GM23248 (cell line): ENCODE data around the gene HAS3. TPM values are rescaled to one million over a fixed set of nuclear protein-coding genes. Genes with fewer than 3 reads are reported as not detected.
A peak's percentile ranks its signal among the peaks of the same experiment; 100 is the strongest.
"Not testable (repeated sequence)": the region's sequence is repeated elsewhere in the genome, so short reads cannot be mapped to it uniquely, and the experiment has no call there.

ENCODE experiments used
- DNase-seq: peaks from one replicate; pipeline ENCODE4 v3.0.0-alpha.2; 2015
- H2AFZ ChIP-seq: fragments of 200-600 bp; sonication (generic); 2 replicates; pipeline ENCODE4 v1.6.1; 2016; ENCODE audit warnings: antibody characterized with exemption
- H3F3A ChIP-seq: fragments of 200-600 bp; sonication (generic); 2 replicates; pipeline ENCODE4 v1.6.1; 2016; ENCODE audit warnings: mild to moderate bottlenecking, antibody characterized with exemption, mixed run types; ENCODE audit not compliant: insufficient read depth
- H3K27ac ChIP-seq: fragments of 200-600 bp; sonication (generic); 2 replicates; pipeline ENCODE4 v1.5.1; 2016; ENCODE audit warnings: mild to moderate bottlenecking
- H3K27me3 ChIP-seq: fragments of 200-600 bp; sonication (generic); replicated peaks from 2 replicates; pipeline ENCODE4 v1.6.1; 2016; ENCODE audit warnings: mild to moderate bottlenecking; ENCODE audit not compliant: insufficient read depth
- H3K36me3 ChIP-seq: fragments of 200-600 bp; sonication (generic); 2 replicates; pipeline ENCODE4 v1.6.1; 2016; ENCODE audit warnings: low read depth, mild to moderate bottlenecking
- H3K4me1 ChIP-seq: fragments of 200-600 bp; sonication (generic); 2 replicates; pipeline ENCODE4 v1.6.1; 2016; ENCODE audit warnings: mild to moderate bottlenecking; ENCODE audit not compliant: insufficient read depth
- H3K4me2 ChIP-seq: fragments of 200-600 bp; sonication (generic); one replicate; pipeline ENCODE4 v1.6.1; 2016; ENCODE audit warnings: mild to moderate bottlenecking; ENCODE audit not compliant: unreplicated experiment
- H3K4me3 ChIP-seq: fragments of 200-600 bp; sonication (generic); 2 replicates; pipeline ENCODE4 v1.5.1; 2016; ENCODE audit warnings: mild to moderate bottlenecking
- H3K79me2 ChIP-seq: fragments of 200-600 bp; sonication (generic); 2 replicates; pipeline ENCODE4 v1.6.1; 2016; ENCODE audit warnings: mild to moderate bottlenecking; ENCODE audit not compliant: insufficient read depth
- H3K9ac ChIP-seq: fragments of 200-600 bp; sonication (generic); 2 replicates; pipeline ENCODE4 v1.6.1; 2016; ENCODE audit warnings: mild to moderate bottlenecking
- H3K9me2 ChIP-seq: fragments of 200-600 bp; sonication (generic); 2 replicates; pipeline ENCODE4 v1.6.1; 2016; ENCODE audit warnings: mixed run types, mild to moderate bottlenecking, moderate library complexity; ENCODE audit not compliant: insufficient read depth
- H3K9me3 ChIP-seq: fragments of 200-600 bp; sonication (generic); one replicate; pipeline ENCODE4 v1.6.1; 2017; ENCODE audit warnings: low read depth
- H4K20me1 ChIP-seq: fragments of 200-600 bp; sonication (generic); 2 replicates; pipeline ENCODE4 v1.6.0; 2016; ENCODE audit not compliant: insufficient read depth
- EZH2 ChIP-seq: fragments of 200-600 bp; sonication (generic); IDR thresholded peaks from 2 replicates; pipeline ENCODE4 v1.6.1; 2018; ENCODE audit warnings: antibody characterized with exemption, mild to moderate bottlenecking; ENCODE audit not compliant: insufficient read depth, poor library complexity, severe bottlenecking
- EZH2phosphoT487 ChIP-seq: fragments of 200-600 bp; sonication (generic); IDR thresholded peaks from 2 replicates; pipeline ENCODE4 v1.6.1; 2018; ENCODE audit warnings: antibody characterized with exemption, moderate library complexity, mild to moderate bottlenecking, low read depth; ENCODE audit not compliant: insufficient read depth
- WGBS, 2 experiments: methylation state at CpG; one replicate each; pipeline ENCODE4 v1.1.6; 2015 to 2017; ENCODE audit warnings: low lambda C conversion rate in 2 of 2, low coverage in 1 of 2; ENCODE audit errors: missing lambda C conversion rate in 2 of 2; 5-methylcytosine and 5-hydroxymethylcytosine counted together
- in situ Hi-C: fragments of 300-500 bp; cut with MboI; formaldehyde crosslinking; loops from 2 replicates; pipeline ENCODE4 v1.15.0; 2020
- polyA plus RNA-seq: library from polyadenylated mRNA; unstranded; fragments of >200 nt; fragmentation: Nextera tagmentation; extraction: Ambion mirVana; gene quantifications from 2 replicates; pipeline ENCODE4 v1.2.1, GENCODE V29; 2016
- total RNA-seq: library from RNA; depleted of rRNA; stranded (reverse); fragments of >200 nt; shearing (Covaris generic); gene quantifications from 2 replicates; pipeline ENCODE4 v1.2.3, GENCODE V29; 2014

The HAS3 gene
- total and polyA plus RNA-seq, 2 experiments from 2014 or later, result 0.43 TPM; not detected in 1

DNA sequence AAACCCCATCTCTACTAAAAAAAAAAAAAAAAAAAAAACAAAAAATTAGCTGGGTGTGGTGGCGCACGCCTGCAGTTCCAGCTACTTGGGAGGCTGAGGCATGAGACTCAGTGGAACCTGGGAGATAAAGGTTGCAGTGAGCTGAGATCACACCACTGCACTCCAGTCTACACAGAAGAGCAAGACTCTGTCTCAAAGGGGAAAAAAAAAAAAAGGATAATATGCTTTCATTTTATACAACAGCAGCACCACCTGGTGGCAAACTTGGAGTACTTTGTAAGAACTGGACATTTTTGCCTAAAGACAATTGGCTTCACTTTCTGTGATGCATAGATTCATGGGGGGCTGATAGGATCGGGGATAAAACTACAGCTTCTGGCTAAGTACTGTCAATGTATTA is 18.5 kb downstream of the HAS3 start:
- no peak overlapping the region for H2AFZ ChIP-seq
- no peaks in the 10 kb centered on the region; the same call in 1 of the 2 replicates for H3K36me3 ChIP-seq
- H3K9ac ChIP-seq, result no peak overlapping the region
- no peaks in the 10 kb centered on the region for H3K9me2 ChIP-seq
- peaks cover 79% of the 10 kb centered on the region for H3K79me2 ChIP-seq
- H3F3A ChIP-seq, result peaks cover 23% of the 10 kb centered on the region; the same call in 1 of the 2 replicates
- DNase-seq, result peak; percentile 81
- in situ Hi-C loops, result loop anchor here (5.0 to 25.0 kb wide), 2 partner anchors 222 to 412 kb away; no protein-coding TSS in a partner anchor
- no peaks in the 10 kb centered on the region for H3K9me3 ChIP-seq
- no peak overlapping the region for H3K4me3 ChIP-seq
- H3K27ac ChIP-seq, result no peak overlapping the region
- 80 to 81% methylated on average over 3 of the region's 3 CpGs for WGBS, 2 experiments
- TF ChIP-seq EZH2 (no peak), EZH2phosphoT487 (no peak)
- peaks cover 6% of the 10 kb centered on the region; the same call in 1 of the 2 replicates for H4K20me1 ChIP-seq
- H3K27me3 ChIP-seq, result no peaks in the 10 kb centered on the region
- no peaks in the 10 kb centered on the region for H3K4me1 ChIP-seq
- no peak overlapping the region for H3K4me2 ChIP-seq

DNA sequence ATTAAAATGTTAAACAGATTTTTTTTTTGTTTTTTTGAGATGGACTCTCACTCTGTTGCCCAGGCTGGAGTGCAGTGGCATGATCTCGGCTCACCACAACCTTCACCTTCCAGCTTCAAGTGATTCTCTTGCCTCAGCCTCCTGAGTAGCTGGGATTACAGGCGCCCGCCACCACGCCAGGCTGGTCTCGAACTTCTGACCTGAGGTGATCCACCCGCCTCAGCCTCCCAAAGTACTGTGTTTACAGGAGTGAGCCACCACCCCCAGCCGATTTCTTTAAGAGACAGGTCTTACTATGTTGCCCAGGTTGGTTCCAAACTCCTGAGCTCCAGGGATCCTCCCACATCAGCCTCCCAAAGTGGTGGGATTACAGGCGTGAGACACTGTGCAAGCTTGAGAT is 19.0 kb downstream of the HAS3 start:
- H3K4me1 ChIP-seq, DNase-seq, H3K27ac ChIP-seq, H3K4me2 ChIP-seq, H3K9me2 ChIP-seq, H3K4me3 ChIP-seq, H3K9ac ChIP-seq, H3K9me3 ChIP-seq, H4K20me1 ChIP-seq, H2AFZ ChIP-seq, H3K36me3 ChIP-seq, H3K27me3 ChIP-seq: not testable (repeated sequence)
- whole genome bisulfite sequencing, 2 experiments, result 97 to 99% methylated on average over 8 of the region's 8 CpGs
- Histone ChIP-seq H3K79me2 (peaks cover 84% of the 10 kb centered on the region), H3F3A (peaks cover 23% of the 10 kb centered on the region; the same call in 1 of the 2 replicates)
- in situ Hi-C loops, result loop anchor here (5.0 to 25.0 kb wide), 2 partner anchors 222 to 412 kb away; no protein-coding TSS in a partner anchor

DNA sequence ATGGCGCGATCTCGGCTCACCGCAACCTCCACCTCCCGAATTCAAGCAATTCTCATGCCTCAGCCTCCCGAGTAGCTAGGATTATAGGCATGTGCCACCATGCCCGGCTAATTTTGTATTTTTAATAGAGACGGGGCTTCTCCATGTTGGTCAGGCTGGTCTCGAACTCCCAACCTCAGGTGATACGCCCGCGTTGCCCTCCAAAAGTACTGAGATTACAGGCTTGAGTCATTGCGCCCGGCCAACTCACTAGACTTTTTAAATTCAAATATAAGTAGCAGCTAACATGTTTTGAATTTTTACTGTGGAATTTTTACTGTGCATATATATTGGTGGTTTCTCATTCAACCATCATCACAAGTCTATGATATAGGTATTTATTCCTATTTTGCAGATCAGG is 19.5 kb downstream of the HAS3 start:
- H3K36me3 ChIP-seq, H3K4me1 ChIP-seq, H3K4me2 ChIP-seq, H4K20me1 ChIP-seq, H3K27ac ChIP-seq, H3K4me3 ChIP-seq, H3K9me3 ChIP-seq, DNase-seq, H3K9ac ChIP-seq, H2AFZ ChIP-seq, H3K9me2 ChIP-seq, H3K27me3 ChIP-seq: not testable (repeated sequence)
- peaks cover 90% of the 10 kb centered on the region for H3K79me2 ChIP-seq
- in situ Hi-C loops, result loop anchor here (5.0 to 25.0 kb wide), 2 partner anchors 223 to 413 kb away; no protein-coding TSS in a partner anchor
- 95% methylated on average over 14 of the region's 14 CpGs for WGBS, 2 experiments
- peaks cover 23% of the 10 kb centered on the region; the same call in 1 of the 2 replicates for H3F3A ChIP-seq

DNA sequence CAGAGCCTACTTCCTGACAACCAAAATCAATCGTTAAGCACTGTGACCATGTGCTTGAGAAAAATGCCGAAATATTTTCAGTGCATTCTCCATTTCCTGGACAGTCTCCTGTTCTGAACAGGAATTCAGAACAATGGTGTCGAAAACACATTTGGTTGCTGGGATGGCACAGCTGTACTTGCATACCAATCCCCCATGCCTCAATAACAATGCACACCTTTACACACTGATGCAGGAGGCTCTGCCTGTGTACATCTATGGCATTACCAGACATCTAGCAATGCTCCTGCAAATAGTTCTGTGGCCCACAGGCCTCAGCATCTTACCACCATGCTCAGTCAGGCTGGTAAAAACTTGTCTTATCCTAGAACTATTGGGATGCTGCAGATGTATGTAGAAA is 20.8 kb downstream of the HAS3 start:
- no peaks in the 10 kb centered on the region for H3K9me3 ChIP-seq
- peaks cover 7% of the 10 kb centered on the region; the same call in 1 of the 2 replicates for H3K4me1 ChIP-seq
- no peaks in the 10 kb centered on the region for H3K27me3 ChIP-seq
- in situ Hi-C loops, result no loop called here
- no peak overlapping the region for H3K4me3 ChIP-seq
- no peak overlapping the region for H3K4me2 ChIP-seq
- H3K36me3 ChIP-seq, result no peaks in the 10 kb centered on the region
- no peak overlapping the region for H2AFZ ChIP-seq
- no peak for DNase-seq
- H4K20me1 ChIP-seq, result peaks cover 6% of the 10 kb centered on the region; the same call in 1 of the 2 replicates
- TF ChIP-seq EZH2 (no peak), EZH2phosphoT487 (no peak)
- H3F3A ChIP-seq, result peaks cover 35% of the 10 kb centered on the region
- no peak overlapping the region for H3K27ac ChIP-seq
- no peaks in the 10 kb centered on the region for H3K9me2 ChIP-seq
- H3K79me2 ChIP-seq, result peaks cover 96% of the 10 kb centered on the region
- no peak overlapping the region for H3K9ac ChIP-seq
- WGBS, 2 experiments, result 72 to 77% methylated on average over 3 of the region's 3 CpGs

DNA sequence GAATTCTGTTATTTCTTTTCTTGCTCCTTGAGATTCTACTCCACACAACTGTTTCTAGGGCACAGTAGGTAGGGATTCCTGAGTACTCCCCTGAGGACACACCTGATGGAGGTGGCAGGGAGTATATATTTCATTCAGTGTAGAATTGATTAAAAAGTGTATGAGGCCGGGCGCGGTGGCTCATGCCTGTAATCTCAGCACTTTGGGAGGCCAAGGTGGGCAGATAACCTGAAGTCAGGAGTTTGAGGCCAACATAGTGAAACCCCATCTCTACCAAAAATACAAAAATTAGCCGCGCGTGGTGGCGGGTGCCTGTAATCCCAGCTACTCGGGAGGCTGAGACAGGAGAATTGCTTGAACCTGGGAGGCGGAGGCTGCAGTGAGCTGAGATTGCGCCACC is 21.3 kb downstream of the HAS3 start:
- H3K9me2 ChIP-seq, H3K36me3 ChIP-seq, H3K4me3 ChIP-seq, H4K20me1 ChIP-seq, H3K4me1 ChIP-seq, H2AFZ ChIP-seq, H3K27me3 ChIP-seq, in situ Hi-C loops, H3K9me3 ChIP-seq, H3K4me2 ChIP-seq, DNase-seq, H3K27ac ChIP-seq, H3K9ac ChIP-seq: not testable (repeated sequence)
- H3F3A ChIP-seq, result peaks cover 35% of the 10 kb centered on the region
- H3K79me2 ChIP-seq, result peaks cover 96% of the 10 kb centered on the region
- 93 to 98% methylated on average over 10 of the region's 10 CpGs for WGBS, 2 experiments
